ENCODE data around the gene WDR4. TPM values are rescaled to one million over a fixed set of nuclear protein-coding genes. Genes with fewer than 3 reads are reported as not detected.
"Not testable (repeated sequence)": the region's sequence is repeated elsewhere in the genome, so short reads cannot be mapped to it uniquely, and the experiment has no call there.

WDR4 gene
- total and polyA plus RNA-seq, 3 experiments from 2014 or later: 8.0 to 54.9 (median 53.7) TPM

- no peaks in the 10 kb centered on the region for H3K9me3 ChIP-seq (ENCODE audit: low read length)
- H3K9me3 Mint-ChIP-seq: peaks cover 0 to 3% (median 0%) of the 10 kb centered on the region in 5 donors
- peak in 4 of 5 donors; percentile 9 to 68 (median 38) for DNase-seq
- H3K4me1 ChIP-seq (ENCODE audit: insufficient read depth, low read length): peaks cover 30% of the 10 kb centered on the region
- H3K27me3 Mint-ChIP-seq: peaks cover 7 to 18% of the 10 kb centered on the region in 2 donors
- peak overlapping the region in 4 of 8 donors; percentile 0 to 75 (median 38) for H3K27ac Mint-ChIP-seq
- CTCF ChIA-PET: interaction anchor here (1.0 kb wide), 1 partner anchor 14 kb away, joined by 5 read pairs; no protein-coding TSS in a partner anchor
- POLR2A ChIA-PET: interaction anchor here (0.5 to 0.6 kb wide), 2 partner anchors 58 to 716 kb away, joined by 3 to 4 read pairs; no protein-coding TSS in a partner anchor
- no peaks in the 10 kb centered on the region for H3K36me3 ChIP-seq (ENCODE audit: insufficient read depth, low read length)
- peak overlapping the region; percentile 24 for H3K4me3 ChIP-seq (ENCODE audit: low read length)
- H3K27ac ChIP-seq (ENCODE audit: low read depth, low read length): no peak overlapping the region
- peaks cover 4% of the 10 kb centered on the region for H3K27me3 ChIP-seq (ENCODE audit: insufficient read depth, low read length, poor library complexity, severe bottlenecking)
- H3K36me3 Mint-ChIP-seq: peaks cover 0 to 3% (median 0%) of the 10 kb centered on the region in 3 donors
- H3K4me3 Mint-ChIP-seq: peak overlapping the region in 6 of 7 donors; percentile 45 to 86 (median 74)
- peaks cover 29 to 33% (median 29%) of the 10 kb centered on the region in 3 donors for H3K4me1 Mint-ChIP-seq
Observed at GRCh38 chr21:42833439-42833815, 45.9 kb downstream of the WDR4 start.

DNA sequence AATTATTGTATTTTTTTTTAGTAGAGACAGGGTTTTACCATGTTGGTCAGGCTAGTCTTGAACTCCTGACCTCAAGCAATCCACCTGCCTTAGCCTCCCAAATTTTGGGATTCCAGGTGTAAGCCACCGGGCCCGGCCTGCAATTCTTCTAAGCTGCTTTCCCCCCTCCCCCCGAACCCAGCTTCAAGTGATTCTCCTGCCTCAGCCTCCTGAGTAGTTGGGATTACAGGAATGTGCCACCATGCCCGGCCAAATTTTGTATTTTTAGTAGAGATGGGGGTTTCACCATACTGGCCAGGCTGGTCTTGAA is 47.1 kb downstream of the WDR4 start:
- H3K4me3 Mint-ChIP-seq: peak overlapping the region in 5 of 7 donors; percentile 39 to 86 (median 76)
- POLR2A ChIA-PET; H3K36me3 ChIP-seq (ENCODE audit: insufficient read depth, low read length); H3K9me3 ChIP-seq (ENCODE audit: low read length); H3K36me3 Mint-ChIP-seq; DNase-seq; H3K27me3 ChIP-seq (ENCODE audit: insufficient read depth, low read length, poor library complexity, severe bottlenecking); H3K4me3 ChIP-seq (ENCODE audit: low read length); H3K27ac ChIP-seq (ENCODE audit: low read depth, low read length); H3K9me3 Mint-ChIP-seq: not testable (repeated sequence)
- H3K4me1 Mint-ChIP-seq: peaks cover 29 to 33% (median 29%) of the 10 kb centered on the region in 3 donors
- CTCF ChIA-PET: interaction anchor here (1.0 kb wide), 1 partner anchor 12 kb away, joined by 5 read pairs; no protein-coding TSS in a partner anchor
- peaks cover 17 to 26% of the 10 kb centered on the region in 2 donors for H3K27me3 Mint-ChIP-seq
- H3K27ac Mint-ChIP-seq: peak overlapping the region in 2 of 8 donors; percentile 56 to 60
- peaks cover 30% of the 10 kb centered on the region for H3K4me1 ChIP-seq (ENCODE audit: insufficient read depth, low read length)

GRCh38 chr21:42830456-42831455 is 48.6 kb downstream of the WDR4 start:
- Mint-ChIP-seq H3K27me3 (peaks cover 21 to 31% of the 10 kb centered on the region in 2 donors), H3K4me1 (peaks cover 29 to 33% (median 29%) of the 10 kb centered on the region in 3 donors), H3K4me3 (peak overlapping the region in 2 of 7 donors; percentile 41 to 67), H3K27ac (peak overlapping the region in 1 of 8 donors; percentile 18), H3K9me3 (peaks cover 0 to 5% (median 0%) of the 10 kb centered on the region in 5 donors), H3K36me3 (peaks cover 0 to 3% (median 0%) of the 10 kb centered on the region in 3 donors)
- no peak overlapping the region for H3K4me3 ChIP-seq (ENCODE audit: low read length)
- peaks cover 30% of the 10 kb centered on the region for H3K4me1 ChIP-seq (ENCODE audit: insufficient read depth, low read length)
- ChIA-PET CTCF (interaction anchor here (1.2 kb wide), 1 partner anchor 238 kb away, joined by 3 read pairs; no protein-coding TSS in a partner anchor), POLR2A (no interaction called here)
- H3K27me3 ChIP-seq (ENCODE audit: insufficient read depth, low read length, poor library complexity, severe bottlenecking): peaks cover 7% of the 10 kb centered on the region
- H3K9me3 ChIP-seq (ENCODE audit: low read length): no peaks in the 10 kb centered on the region
- H3K27ac ChIP-seq (ENCODE audit: low read depth, low read length): no peak overlapping the region
- no peaks in the 10 kb centered on the region for H3K36me3 ChIP-seq (ENCODE audit: insufficient read depth, low read length)
- DNase-seq: peak in 1 of 5 donors; percentile 12

DNA sequence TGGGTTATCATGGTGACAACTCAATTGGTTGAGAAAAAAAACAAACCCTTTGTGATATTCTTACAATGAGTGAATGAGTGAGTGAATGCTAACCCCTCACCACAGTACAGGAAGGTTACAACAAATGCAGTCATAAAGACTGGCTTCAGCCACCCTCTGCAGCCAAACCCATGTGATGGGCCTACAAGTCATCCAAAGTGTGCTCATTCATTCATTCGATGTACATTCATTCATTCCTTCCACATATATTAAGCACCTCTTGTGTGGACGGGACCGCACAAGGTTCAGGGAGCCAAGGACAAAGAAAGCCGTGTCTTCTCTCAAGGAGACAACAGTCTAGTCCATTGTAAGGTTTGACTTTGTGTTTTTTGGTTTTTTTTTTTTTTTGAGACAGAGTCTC is 49.4 kb downstream of the WDR4 start:
- Mint-ChIP-seq H3K27me3 (peaks cover 29 to 31% of the 10 kb centered on the region in 2 donors), H3K36me3 (peaks cover 0 to 3% (median 0%) of the 10 kb centered on the region in 3 donors), H3K4me3 (no peak overlapping the region), H3K27ac (no peak overlapping the region), H3K9me3 (peaks cover 0 to 5% (median 0%) of the 10 kb centered on the region in 5 donors), H3K4me1 (peaks cover 29 to 33% (median 31%) of the 10 kb centered on the region in 3 donors)
- Histone ChIP-seq H3K4me3 (ENCODE audit: low read length) (no peak overlapping the region), H3K9me3 (ENCODE audit: low read length) (no peaks in the 10 kb centered on the region), H3K4me1 (ENCODE audit: insufficient read depth, low read length) (peaks cover 30% of the 10 kb centered on the region), H3K27ac (ENCODE audit: low read depth, low read length) (no peak overlapping the region), H3K27me3 (ENCODE audit: insufficient read depth, low read length, poor library complexity, severe bottlenecking) (peaks cover 7% of the 10 kb centered on the region), H3K36me3 (ENCODE audit: insufficient read depth, low read length) (no peaks in the 10 kb centered on the region)
- ChIA-PET POLR2A (no interaction called here), CTCF (no interaction called here)
- DNase-seq: no peak

DNA sequence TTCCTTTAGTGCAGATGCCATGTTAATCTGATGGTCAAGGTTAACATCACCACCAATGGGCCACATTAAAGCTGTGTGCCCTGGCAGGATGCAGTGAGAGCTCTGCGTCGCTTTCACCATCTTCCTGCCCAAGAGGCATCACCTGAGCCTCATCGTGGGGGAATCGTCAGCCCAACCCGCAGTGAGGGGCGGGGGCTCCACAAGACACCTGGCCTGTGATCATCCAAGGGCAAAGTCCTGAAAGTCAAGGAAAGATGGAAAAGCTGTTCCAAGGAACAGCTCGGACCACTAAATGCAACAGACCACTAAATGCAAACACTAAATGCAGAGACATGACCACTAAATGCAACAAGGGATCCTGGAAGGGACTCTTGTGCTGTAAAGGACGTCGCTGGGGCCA is 49.9 kb downstream of the WDR4 start:
- peaks cover 30% of the 10 kb centered on the region for H3K4me1 ChIP-seq (ENCODE audit: insufficient read depth, low read length)
- POLR2A ChIA-PET: no interaction called here
- peaks cover 7% of the 10 kb centered on the region for H3K27me3 ChIP-seq (ENCODE audit: insufficient read depth, low read length, poor library complexity, severe bottlenecking)
- peaks cover 0 to 3% (median 0%) of the 10 kb centered on the region in 3 donors for H3K36me3 Mint-ChIP-seq
- H3K9me3 Mint-ChIP-seq: peaks cover 0 to 5% (median 0%) of the 10 kb centered on the region in 5 donors
- no peak overlapping the region for H3K4me3 ChIP-seq (ENCODE audit: low read length)
- CTCF ChIA-PET: interaction anchor here (1.2 kb wide), 1 partner anchor 11 kb away, joined by 4 read pairs; no protein-coding TSS in a partner anchor
- DNase-seq: no peak
- no peak overlapping the region for H3K27ac ChIP-seq (ENCODE audit: low read depth, low read length)
- H3K4me1 Mint-ChIP-seq: peaks cover 29 to 33% (median 32%) of the 10 kb centered on the region in 3 donors
- peaks cover 30 to 32% of the 10 kb centered on the region in 2 donors for H3K27me3 Mint-ChIP-seq
- H3K4me3 Mint-ChIP-seq: no peak overlapping the region
- no peaks in the 10 kb centered on the region for H3K9me3 ChIP-seq (ENCODE audit: low read length)
- no peak overlapping the region for H3K27ac Mint-ChIP-seq
- H3K36me3 ChIP-seq (ENCODE audit: insufficient read depth, low read length): no peaks in the 10 kb centered on the region

DNA sequence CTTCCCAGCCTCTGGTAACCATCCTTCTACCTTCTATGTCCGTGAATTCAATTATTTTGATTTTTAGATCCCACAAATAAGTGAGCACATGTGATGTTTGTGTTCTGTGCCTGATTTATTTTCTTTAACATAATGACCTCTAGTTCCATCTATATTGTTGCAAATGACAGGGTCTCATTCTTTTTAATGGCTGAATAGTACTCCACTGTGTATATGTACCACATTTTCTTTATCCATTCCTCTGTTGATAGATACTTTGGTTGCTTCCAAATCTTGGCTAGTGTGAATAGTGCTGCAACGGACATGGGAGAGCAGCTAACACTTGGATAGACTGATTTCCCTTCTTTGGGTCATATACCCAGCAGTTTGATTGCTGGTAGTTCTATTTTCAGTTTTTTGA is 51.8 kb downstream of the WDR4 start:
- Mint-ChIP-seq H3K27ac (no peak overlapping the region), H3K36me3 (peaks cover 0 to 3% (median 0%) of the 10 kb centered on the region in 3 donors), H3K9me3 (peaks cover 0 to 5% (median 0%) of the 10 kb centered on the region in 5 donors), H3K4me3 (no peak overlapping the region), H3K4me1 (peaks cover 18 to 23% (median 23%) of the 10 kb centered on the region in 3 donors), H3K27me3 (peaks cover 25 to 30% of the 10 kb centered on the region in 2 donors)
- Histone ChIP-seq H3K27me3 (ENCODE audit: insufficient read depth, low read length, poor library complexity, severe bottlenecking) (peaks cover 7% of the 10 kb centered on the region), H3K36me3 (ENCODE audit: insufficient read depth, low read length) (no peaks in the 10 kb centered on the region), H3K4me3 (ENCODE audit: low read length) (no peak overlapping the region), H3K27ac (ENCODE audit: low read depth, low read length) (no peak overlapping the region), H3K9me3 (ENCODE audit: low read length) (no peaks in the 10 kb centered on the region), H3K4me1 (ENCODE audit: insufficient read depth, low read length) (peaks cover 22% of the 10 kb centered on the region)
- ChIA-PET CTCF (interaction anchor here (2.0 kb wide), 1 partner anchor 9 kb away, joined by 9 read pairs; no protein-coding TSS in a partner anchor), POLR2A (no interaction called here)
- DNase-seq: no peak

DNA sequence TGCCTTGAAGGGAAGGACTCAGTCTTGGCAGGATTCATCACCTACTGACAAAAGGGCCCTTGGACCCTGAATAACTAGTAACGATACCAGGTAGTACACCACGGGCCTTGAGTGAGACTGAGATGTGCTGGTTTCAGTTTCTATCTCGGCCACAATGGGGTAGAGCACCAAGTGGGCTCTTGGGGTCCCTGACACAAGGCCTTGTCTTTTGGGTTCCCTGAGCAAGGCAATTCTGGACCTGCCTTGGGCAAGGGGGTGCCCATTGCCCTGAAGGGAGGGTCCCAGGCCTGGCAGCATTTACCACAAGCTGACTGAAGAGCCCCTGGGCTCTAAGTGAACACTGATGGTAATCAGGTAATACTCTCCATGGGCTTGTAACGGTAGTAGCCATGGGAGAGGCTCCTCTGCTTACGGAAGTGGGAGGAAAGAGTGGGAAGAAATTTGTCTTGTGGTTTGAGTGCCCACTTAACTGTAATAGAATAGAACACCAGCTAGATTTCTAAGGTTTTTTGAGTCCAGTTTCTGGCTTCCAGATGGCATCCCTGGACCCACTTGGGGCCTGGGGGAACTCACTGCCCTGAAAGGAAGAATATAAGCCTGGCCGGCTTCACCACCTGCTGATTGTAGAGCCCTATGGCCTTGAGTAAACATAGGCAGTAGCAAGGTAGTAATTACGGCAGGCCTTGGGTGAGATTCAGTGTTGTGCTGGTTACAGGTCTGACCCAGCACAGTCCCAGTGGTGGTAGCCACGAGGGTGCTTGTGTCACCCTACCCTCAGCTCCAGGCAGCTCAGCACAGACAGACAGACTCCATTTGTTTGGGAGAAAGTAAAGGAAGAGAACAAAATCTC is 58.5 kb downstream of the WDR4 start:
- no peak for DNase-seq
- Histone ChIP-seq H3K4me3 (ENCODE audit: low read length) (no peak overlapping the region), H3K27me3 (ENCODE audit: insufficient read depth, low read length, poor library complexity, severe bottlenecking) (peaks cover 10% of the 10 kb centered on the region), H3K36me3 (ENCODE audit: insufficient read depth, low read length) (no peaks in the 10 kb centered on the region), H3K4me1 (ENCODE audit: insufficient read depth, low read length) (no peaks in the 10 kb centered on the region), H3K27ac (ENCODE audit: low read depth, low read length) (no peak overlapping the region), H3K9me3 (ENCODE audit: low read length) (no peaks in the 10 kb centered on the region)
- Mint-ChIP-seq H3K27ac (peak overlapping the region in 1 of 8 donors; percentile 19), H3K4me3 (no peak overlapping the region), H3K27me3 (peaks cover 9 to 29% of the 10 kb centered on the region in 2 donors), H3K36me3 (no peaks in the 10 kb centered on the region), H3K4me1 (peaks cover 0 to 3% (median 0%) of the 10 kb centered on the region in 3 donors), H3K9me3 (peaks cover 0 to 2% (median 0%) of the 10 kb centered on the region in 5 donors)
- ChIA-PET CTCF (interaction anchor here (1.6 to 4.1 kb wide), 2 partner anchors 12 to 228 kb away, joined by 5 to 20 read pairs; no protein-coding TSS in a partner anchor), POLR2A (no interaction called here)

Data from CD8-positive, alpha-beta memory T cell (primary cell).